Colonic mucosa (tissue), 4 donors: Measurements from ENCODE around the gene SPTBN1. TPM values are rescaled to one million over a fixed set of nuclear protein-coding genes. Genes with fewer than 3 reads are reported as not detected.
A peak's percentile ranks its signal among the peaks of the same experiment; 100 is the strongest.

Experiments
- DNase-seq: peaks from one replicate; pipeline ENCODE4 v3.0.0-alpha.2; 2020
- H3K27ac ChIP-seq: fragments of 200-600 bp; one replicate; pipeline ENCODE4 v1.8.0; 2021
- H3K27me3 ChIP-seq: fragments of 200-600 bp; one replicate; pipeline ENCODE4 v1.8.0; 2021
- H3K36me3 ChIP-seq: fragments of 200-600 bp; one replicate; pipeline ENCODE4 v1.8.0; 2021
- H3K4me1 ChIP-seq: fragments of 200-600 bp; one replicate; pipeline ENCODE4 v1.8.0; 2021; ENCODE audit warnings: mild to moderate bottlenecking
- H3K4me3 ChIP-seq: fragments of 200-600 bp; one replicate; pipeline ENCODE4 v1.8.0; 2021
- H3K9ac ChIP-seq, 2 donors: one replicate each; pipeline ENCODE4 v1.7.0; 2013; ENCODE audit warnings: control low read depth in 2 of 2, low read depth in 2 of 2, low read length in 2 of 2
- H3K9me3 ChIP-seq: fragments of 200-600 bp; one replicate; pipeline ENCODE4 v1.8.0; 2021
- intact Hi-C: fragments of 100-400 bp; cut with DNase I; formaldehyde crosslinking; loops from one replicate; pipeline ENCODE4 v1.14.1; 2022
- total RNA-seq, 2 donors: library from RNA; stranded (reverse); fragmentation: NEBNext Ultra II Directional in 1 of 2; extraction: Animal tissue kit (Norgen Biotek cat#: 25700) in 1 of 2; gene quantifications; one replicate each; pipeline ENCODE4 v1.2.1, GENCODE V29; 2021
- TF ChIP-seq, protein P1 (sequence below): fragments of 200-600 bp; IDR thresholded peaks from one replicate; pipeline ENCODE4 v1.8.0; 2022; ENCODE audit warnings: antibody characterized with exemption, mild to moderate bottlenecking
- donor health status: healthy.
- donor health status: DM: no; HTN: no; CAD: no.
- donor health status: DM: no; HTN: no; CAD: no.

SPTBN1 gene
- 100 to 1,000 TPM; 325 to 338 TPM for total RNA-seq

DNA sequence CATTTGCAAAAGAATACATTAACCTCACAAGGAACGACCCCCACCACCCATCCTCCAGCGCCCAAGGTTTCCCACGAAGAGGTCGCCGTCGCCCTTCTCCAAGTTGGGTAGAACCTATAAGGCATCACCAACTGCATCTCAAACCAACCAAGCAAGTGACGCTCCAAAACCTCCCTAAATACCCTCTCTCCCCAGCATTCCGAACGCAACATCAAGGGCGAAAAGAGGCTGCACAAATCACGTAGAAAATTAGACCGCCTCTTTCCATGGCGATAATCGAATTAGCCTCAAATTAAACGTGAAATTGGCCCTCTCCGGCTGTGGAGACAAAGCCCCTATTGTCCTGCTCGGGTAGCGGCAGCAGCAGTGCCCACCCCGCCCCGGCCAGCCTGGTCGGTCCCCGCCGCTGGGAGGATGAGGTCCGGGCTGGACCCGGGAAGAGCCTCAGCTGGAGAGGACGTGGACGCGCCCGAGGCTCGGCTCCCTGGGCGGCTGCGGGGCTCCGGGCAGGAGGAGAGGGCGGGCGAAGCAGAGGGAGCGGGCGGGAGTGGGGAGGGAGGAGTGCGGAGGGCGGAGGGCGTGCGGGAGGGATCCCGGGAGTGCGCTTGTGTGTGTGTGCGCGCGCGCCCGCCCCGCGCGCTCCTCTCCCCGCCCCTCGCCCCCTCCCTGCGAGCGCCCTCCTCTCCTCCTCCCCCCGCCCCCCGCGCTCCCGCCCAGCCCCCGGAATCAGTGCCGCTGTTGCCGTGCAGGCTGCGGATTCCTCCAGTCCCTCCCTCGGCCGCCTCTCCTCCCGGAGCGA, at the start of gene SPTBN1:
Gene SPTBN1, plus strand, starts transcription at position 765 of the 799 bp plus-strand sequence. CDS start 70,092 bp downstream, outside the sequence.
- Histone ChIP-seq H3K4me3 (peak within 1 kb of the TSS; percentile 57), H3K9me3 (no peaks in the 10 kb centered on the region), H3K36me3 (no peaks in the 10 kb centered on the region), H3K27ac (peak within 1 kb of the TSS; percentile 70), H3K4me1 (peaks cover 3% of the 10 kb centered on the region), H3K9ac (peak within 1 kb of the TSS; percentile 55 to 58), H3K27me3 (peaks cover 31% of the 10 kb centered on the region)
- TF ChIP-seq, protein P1, sequence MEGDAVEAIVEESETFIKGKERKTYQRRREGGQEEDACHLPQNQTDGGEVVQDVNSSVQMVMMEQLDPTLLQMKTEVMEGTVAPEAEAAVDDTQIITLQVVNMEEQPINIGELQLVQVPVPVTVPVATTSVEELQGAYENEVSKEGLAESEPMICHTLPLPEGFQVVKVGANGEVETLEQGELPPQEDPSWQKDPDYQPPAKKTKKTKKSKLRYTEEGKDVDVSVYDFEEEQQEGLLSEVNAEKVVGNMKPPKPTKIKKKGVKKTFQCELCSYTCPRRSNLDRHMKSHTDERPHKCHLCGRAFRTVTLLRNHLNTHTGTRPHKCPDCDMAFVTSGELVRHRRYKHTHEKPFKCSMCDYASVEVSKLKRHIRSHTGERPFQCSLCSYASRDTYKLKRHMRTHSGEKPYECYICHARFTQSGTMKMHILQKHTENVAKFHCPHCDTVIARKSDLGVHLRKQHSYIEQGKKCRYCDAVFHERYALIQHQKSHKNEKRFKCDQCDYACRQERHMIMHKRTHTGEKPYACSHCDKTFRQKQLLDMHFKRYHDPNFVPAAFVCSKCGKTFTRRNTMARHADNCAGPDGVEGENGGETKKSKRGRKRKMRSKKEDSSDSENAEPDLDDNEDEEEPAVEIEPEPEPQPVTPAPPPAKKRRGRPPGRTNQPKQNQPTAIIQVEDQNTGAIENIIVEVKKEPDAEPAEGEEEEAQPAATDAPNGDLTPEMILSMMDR = no peak
- intact Hi-C loops = no loop called here
- peak; percentile 68 for DNase-seq

DNA sequence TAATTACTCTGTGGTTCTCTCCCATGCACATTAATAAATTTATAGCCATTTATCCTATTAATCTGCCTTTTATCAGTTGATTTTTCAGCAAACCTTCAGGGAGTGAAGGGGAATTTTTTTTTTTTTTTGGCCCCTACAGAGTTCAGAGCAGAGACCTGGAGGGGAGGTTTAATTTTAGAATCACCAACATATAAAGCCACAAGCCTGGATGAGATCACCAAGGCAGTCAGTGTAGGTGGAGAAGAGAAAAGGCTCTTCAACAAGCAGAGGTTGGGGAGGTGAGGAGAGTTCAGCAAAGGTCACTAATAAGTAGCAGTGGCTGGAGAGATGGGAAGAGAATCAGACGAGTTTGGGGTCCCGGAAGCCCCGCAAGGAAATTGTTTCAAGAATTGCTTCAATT, 48.4 kb upstream of the SPTBN1 start:
- TF ChIP-seq, protein P1 = no peak
- Histone ChIP-seq H3K4me1 (no peaks in the 10 kb centered on the region), H3K27me3 (no peaks in the 10 kb centered on the region), H3K9me3 (no peaks in the 10 kb centered on the region), H3K4me3 (no peak overlapping the region), H3K36me3 (no peaks in the 10 kb centered on the region), H3K27ac (no peak overlapping the region), H3K9ac (no peak overlapping the region)
- intact Hi-C loops = no loop called here
- DNase-seq = no peak

DNA sequence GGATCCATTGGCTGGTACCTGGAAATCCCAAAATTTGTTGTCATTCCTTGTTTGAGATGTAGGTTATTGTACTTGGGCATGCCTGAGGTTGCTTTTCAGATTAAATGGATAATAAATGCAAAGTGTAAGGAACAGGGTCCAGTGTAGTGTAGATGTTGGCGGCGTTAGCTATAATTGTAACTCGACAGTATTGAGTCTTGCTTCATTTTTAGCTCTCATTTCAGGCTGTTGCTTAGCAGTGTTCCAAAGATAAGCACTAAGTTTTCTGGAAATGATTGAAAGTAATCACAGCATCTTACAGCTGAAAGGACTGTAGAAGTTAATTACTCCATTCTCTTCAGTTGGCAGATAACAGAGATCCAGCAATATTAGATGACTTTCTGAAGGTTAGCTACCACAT, 47.8 kb upstream of the SPTBN1 start:
- Histone ChIP-seq H3K4me3 (no peak overlapping the region), H3K36me3 (no peaks in the 10 kb centered on the region), H3K27me3 (no peaks in the 10 kb centered on the region), H3K9me3 (no peaks in the 10 kb centered on the region), H3K27ac (no peak overlapping the region), H3K9ac (no peak overlapping the region), H3K4me1 (no peaks in the 10 kb centered on the region)
- intact Hi-C loops = no loop called here
- no peak for DNase-seq
- TF ChIP-seq, protein P1 = no peak

DNA sequence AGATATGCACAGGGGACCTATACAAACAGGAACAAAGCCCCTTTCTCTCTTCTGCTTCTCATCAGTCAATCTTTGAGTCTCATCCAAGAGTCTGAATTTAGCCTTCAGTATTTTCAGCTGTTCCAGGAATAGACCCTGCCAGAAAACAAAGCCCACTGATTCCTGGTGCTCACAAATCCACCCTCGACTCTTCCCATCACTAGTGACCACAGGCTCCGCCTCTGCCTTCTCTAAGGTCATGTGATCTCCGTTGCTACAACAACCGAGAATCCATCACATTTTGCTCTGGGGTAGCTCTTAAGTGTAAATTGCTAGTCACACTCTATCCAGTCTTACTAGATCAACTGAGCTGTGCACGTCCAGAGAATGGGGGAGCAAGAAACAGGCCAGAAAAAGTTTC, 46.4 kb upstream of the SPTBN1 start:
- H3K27me3 ChIP-seq = no peaks in the 10 kb centered on the region
- no peak overlapping the region for H3K27ac ChIP-seq
- H3K4me3 ChIP-seq = no peak overlapping the region
- no peaks in the 10 kb centered on the region for H3K9me3 ChIP-seq
- TF ChIP-seq, protein P1 = no peak
- H3K36me3 ChIP-seq = no peaks in the 10 kb centered on the region
- H3K9ac ChIP-seq = no peak overlapping the region
- no peaks in the 10 kb centered on the region for H3K4me1 ChIP-seq
- intact Hi-C loops = no loop called here
- DNase-seq = no peak

DNA sequence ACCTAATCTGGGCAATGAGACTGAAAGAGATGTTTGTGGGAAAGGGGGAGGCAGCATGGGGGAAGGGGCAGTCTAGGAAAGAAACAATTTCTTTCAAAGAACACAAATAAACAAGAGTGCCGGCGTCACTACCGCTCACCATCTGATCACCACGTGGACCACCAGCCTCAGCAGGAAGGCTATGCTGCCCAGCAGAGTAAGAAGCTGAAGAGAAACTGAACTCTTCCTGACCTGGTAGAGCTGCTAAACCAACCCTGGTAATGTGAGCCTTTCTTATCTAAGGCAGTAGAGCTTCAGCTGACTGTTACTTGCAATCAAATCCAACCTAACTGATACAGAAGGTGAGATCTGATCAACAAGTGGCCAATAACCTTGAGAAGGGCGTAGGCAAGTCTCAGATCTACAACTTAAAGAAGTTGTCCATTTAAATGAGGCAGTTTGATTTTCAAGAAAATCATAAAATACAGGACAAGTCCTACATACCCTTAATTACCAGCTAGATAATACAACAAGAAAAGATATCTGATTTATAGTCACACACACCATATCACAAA, 44.2 kb upstream of the SPTBN1 start:
- Histone ChIP-seq H3K4me1 (no peaks in the 10 kb centered on the region), H3K27ac (no peak overlapping the region), H3K27me3 (no peaks in the 10 kb centered on the region), H3K9me3 (no peaks in the 10 kb centered on the region), H3K4me3 (no peak overlapping the region), H3K9ac (no peak overlapping the region), H3K36me3 (no peaks in the 10 kb centered on the region)
- TF ChIP-seq, protein P1 = no peak
- intact Hi-C loops = no loop called here
- no peak for DNase-seq
